GM12872 (cell line): ENCODE measurements around the gene TTLL8.

ENCODE experiments used
- TF ChIP-seq, protein P1 (sequence below): IDR thresholded peaks from 3 replicates; pipeline ENCODE4 v1.5.1; 2011; ENCODE audit warnings: low read depth, mild to moderate bottlenecking, low read length, moderate library complexity; ENCODE audit not compliant: insufficient read depth

TTLL8 gene

DNA sequence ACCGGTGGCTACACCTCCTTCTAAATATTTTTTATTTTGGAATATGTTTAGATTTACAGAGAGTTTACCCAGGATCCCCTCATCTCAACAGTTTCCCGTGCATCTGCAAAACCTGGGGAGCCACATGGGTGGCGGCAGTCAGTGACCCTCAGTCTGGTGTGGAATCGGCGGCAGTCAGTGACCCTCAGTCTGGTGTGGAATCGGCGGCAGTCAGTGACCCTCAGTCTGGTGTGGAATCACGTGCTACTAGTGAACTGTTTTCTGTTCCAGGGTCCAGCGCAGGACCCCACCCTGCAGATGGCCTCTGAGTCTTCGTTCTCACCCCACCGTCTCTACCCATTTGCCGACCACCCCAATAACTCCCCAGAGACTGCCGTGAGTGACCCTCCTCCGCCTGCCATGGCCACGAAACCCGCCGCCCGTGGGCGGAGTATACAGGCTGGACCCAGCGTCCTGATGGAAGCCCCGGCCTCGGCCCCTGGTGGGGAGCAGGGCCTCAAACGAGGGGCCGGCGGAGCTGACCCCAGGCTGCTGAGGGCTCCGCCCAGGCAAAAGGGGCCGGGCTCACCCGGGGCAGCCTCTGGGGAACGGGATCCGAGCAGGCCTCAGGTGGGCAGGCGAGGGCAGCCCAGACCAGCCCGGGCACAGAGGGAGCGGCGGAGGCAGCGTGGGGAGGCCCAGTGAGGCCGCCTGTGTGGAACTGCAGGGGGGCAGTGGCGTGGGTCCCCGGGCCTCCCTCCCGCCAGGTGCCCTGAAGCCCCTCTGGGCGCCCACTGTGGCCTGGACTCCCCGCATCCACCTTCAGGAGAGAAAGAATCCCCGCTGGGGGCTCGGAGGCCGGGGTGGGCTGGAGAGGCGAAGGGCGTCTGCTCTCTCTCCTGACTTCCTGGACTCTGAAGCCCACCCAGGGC is 48.1 kb downstream of the TTLL8 start:
- TF ChIP-seq, protein P1, sequence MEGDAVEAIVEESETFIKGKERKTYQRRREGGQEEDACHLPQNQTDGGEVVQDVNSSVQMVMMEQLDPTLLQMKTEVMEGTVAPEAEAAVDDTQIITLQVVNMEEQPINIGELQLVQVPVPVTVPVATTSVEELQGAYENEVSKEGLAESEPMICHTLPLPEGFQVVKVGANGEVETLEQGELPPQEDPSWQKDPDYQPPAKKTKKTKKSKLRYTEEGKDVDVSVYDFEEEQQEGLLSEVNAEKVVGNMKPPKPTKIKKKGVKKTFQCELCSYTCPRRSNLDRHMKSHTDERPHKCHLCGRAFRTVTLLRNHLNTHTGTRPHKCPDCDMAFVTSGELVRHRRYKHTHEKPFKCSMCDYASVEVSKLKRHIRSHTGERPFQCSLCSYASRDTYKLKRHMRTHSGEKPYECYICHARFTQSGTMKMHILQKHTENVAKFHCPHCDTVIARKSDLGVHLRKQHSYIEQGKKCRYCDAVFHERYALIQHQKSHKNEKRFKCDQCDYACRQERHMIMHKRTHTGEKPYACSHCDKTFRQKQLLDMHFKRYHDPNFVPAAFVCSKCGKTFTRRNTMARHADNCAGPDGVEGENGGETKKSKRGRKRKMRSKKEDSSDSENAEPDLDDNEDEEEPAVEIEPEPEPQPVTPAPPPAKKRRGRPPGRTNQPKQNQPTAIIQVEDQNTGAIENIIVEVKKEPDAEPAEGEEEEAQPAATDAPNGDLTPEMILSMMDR, result no peak

DNA sequence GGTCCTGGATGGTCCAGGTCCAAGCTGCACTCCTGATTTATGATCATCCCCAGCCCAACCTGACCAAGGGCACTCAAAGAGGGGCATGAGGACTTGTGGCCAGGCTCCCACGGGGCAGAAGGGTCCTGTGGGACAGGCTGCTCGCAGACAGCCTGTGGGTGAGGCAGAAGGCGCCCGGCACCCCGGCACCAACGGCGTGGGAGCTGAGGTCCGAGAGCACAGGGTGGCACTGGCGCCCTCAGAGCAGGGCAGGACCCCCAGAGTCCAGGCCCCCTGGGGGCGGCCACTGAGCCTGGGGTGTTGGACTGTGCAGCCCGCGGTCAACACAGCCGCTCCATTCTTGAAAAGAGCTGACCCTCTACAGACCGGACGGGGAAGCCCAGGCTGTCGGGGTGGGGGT is 48.8 kb downstream of the TTLL8 start:
- TF ChIP-seq, protein P1, result no peak

DNA sequence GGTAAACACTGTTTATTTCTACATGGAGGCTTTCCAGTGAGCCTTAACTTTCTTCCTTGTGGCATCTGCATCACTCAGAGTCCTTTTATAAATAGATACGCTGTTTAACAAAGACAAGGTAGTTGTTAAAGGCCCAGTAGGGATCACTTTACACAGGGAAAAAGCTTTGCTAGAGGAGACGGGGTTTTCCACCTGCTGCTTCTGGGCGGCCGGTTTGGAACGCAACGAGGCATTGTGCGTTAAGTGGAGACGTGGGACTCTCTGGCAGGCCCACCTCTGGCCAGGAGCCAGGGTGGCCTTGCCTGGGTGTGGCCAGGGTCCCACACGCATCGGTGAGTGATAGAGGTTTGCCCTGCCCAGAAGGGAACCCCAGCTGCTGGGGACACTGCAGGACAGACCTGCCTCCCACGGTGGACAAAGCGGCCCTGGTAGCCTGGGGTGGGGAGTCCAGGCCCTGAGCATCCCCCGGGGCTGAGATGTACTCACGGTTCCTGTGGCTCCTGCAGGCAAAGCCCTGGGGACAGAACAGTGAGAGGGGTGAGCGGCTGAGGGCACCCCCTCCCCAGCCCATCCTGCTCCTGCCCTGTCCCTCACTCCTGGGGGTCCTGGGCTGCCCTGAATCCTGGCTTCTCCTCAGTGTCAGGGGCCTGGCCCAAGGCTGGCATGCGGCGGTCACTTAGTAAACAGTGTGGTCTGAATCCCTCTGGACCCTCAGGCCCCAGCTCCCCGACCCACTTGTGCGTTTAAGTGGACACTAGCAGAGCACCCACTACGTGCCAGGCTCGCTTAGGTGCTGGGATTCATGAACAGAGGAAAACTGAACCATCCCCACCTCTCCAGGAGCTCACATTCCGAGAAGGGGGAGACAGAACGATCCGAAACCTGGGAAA is 49.7 kb downstream of the TTLL8 start:
- TF ChIP-seq, protein P1, result no peak

- TF ChIP-seq, protein P1, result no peak
These were observed 51.0 kb downstream of the TTLL8 start for GRCh38 chr22:50007057-50007511.

GRCh38 chr22:50004918-50005317 is 53.2 kb downstream of the TTLL8 start:
- TF ChIP-seq, protein P1, result no peak

DNA sequence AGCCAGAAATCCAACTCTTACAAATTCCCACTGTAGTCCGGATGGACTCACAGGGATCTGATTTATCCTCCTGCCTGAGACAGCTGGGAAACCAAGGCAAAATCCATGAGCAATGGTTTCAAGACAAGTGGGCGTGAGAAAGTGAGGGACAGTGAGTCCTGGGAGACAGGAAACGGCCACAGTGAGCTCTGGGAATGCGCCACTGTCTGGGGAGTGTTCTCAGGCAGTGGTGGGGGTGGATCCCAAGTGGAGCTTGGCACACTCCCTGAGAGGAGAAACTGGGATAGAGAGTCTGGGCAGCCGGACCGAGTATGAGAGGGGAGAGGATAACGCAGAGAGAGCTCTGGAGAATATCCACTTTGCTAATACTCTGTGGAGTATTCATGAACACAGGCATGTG is 55.3 kb downstream of the TTLL8 start:
- TF ChIP-seq, protein P1, result no peak
